K562 (cell line): ENCODE data around the gene FUNDC1. TPM values are rescaled to one million over a fixed set of nuclear protein-coding genes. Genes with fewer than 3 reads are reported as not detected.

Source experiments
- CHCHD3 ChIP-seq: fragments of 250-450 bp; sonication (Bioruptor Pico); IDR thresholded peaks from 2 replicates; pipeline ENCODE4 v2.1.2; 2022; ENCODE audit warnings: mild to moderate bottlenecking
- DNMT1 ChIP-seq: fragments of 450-650 bp; IDR thresholded peaks from 2 replicates; pipeline ENCODE4 v1.6.1; 2016; ENCODE audit warnings: antibody characterized with exemption, mild to moderate bottlenecking
- ETV5 ChIP-seq: sonication (generic); formaldehyde crosslinking; IDR thresholded peaks from 2 replicates; pipeline ENCODE4 v1.4.0; 2020; ENCODE audit warnings: low read depth, mild to moderate bottlenecking, missing genetic modification reagents
- GABPB1 ChIP-seq: sonication (generic); formaldehyde crosslinking; IDR thresholded peaks from 2 replicates; pipeline ENCODE4 v1.8.0; 2022; ENCODE audit warnings: mild to moderate bottlenecking, missing genetic modification reagents
- HNRNPLL ChIP-seq: fragments of 200-400 bp; formaldehyde crosslinking; IDR thresholded peaks from 2 replicates; pipeline ENCODE4 v1.6.1; 2017; ENCODE audit warnings: low read length, low read depth, mild to moderate bottlenecking; ENCODE audit not compliant: poor library complexity, severe bottlenecking
- ILK ChIP-seq: fragments of 450-650 bp; IDR thresholded peaks from 2 replicates; pipeline ENCODE4 v1.6.1; 2016; ENCODE audit warnings: missing genetic modification characterization, low read depth, mild to moderate bottlenecking, missing compliant biosample characterization, moderate library complexity, borderline replicate concordance
- LARP7 ChIP-seq: fragments of 450-650 bp; IDR thresholded peaks from 2 replicates; pipeline ENCODE4 v1.6.1; 2016
- MAFF ChIP-seq: IDR thresholded peaks from 2 replicates; pipeline ENCODE4 v1.6.1; 2012; ENCODE audit warnings: low read length, improper control_type of control experiment
- NR0B1 ChIP-seq: fragments of 450-650 bp; IDR thresholded peaks from one replicate; pipeline ENCODE4 v1.6.1; 2018; ENCODE audit warnings: mild to moderate bottlenecking, moderate library complexity; ENCODE audit not compliant: partially characterized antibody
- PTBP1 ChIP-seq: fragments of 200-400 bp; formaldehyde crosslinking; IDR thresholded peaks from 2 replicates; pipeline ENCODE4 v1.6.1; 2017; ENCODE audit warnings: low read depth, low read length
- RREB1 ChIP-seq: fragments of 250-450 bp; sonication (Bioruptor Pico); IDR thresholded peaks from 2 replicates; pipeline ENCODE4 v1.4.0; 2020
- SIN3A ChIP-seq, 2 experiments: fragments of 150-350 bp in 1 of 2; IDR thresholded peaks; 2 replicates each; pipeline ENCODE4 v1.6.1; 2011 to 2016; ENCODE audit warnings: borderline replicate concordance in 2 of 2, low read depth in 2 of 2, low read length in 2 of 2, mild to moderate bottlenecking in 2 of 2, moderate library complexity in 2 of 2; ENCODE audit not compliant: control insufficient read depth in 1 of 2
- SOX6 ChIP-seq: fragments of 450-650 bp; IDR thresholded peaks from 2 replicates; pipeline ENCODE4 v1.6.1; 2014; ENCODE audit warnings: mild to moderate bottlenecking
- TAF9B ChIP-seq: fragments of 450-650 bp; IDR thresholded peaks from 2 replicates; pipeline ENCODE4 v1.6.1; 2018; ENCODE audit warnings: mild to moderate bottlenecking; ENCODE audit not compliant: partially characterized antibody
- XRCC4 ChIP-seq: IDR thresholded peaks from one replicate; pipeline ENCODE4 v1.6.1; 2011; ENCODE audit not compliant: insufficient read depth, insufficient read length; ENCODE audit errors: extremely low read depth
- ZNF445 ChIP-seq: fragments of 250-450 bp; sonication (Bioruptor Pico); IDR thresholded peaks from 2 replicates; pipeline ENCODE4 v1.4.0; 2020; ENCODE audit warnings: low read depth, mild to moderate bottlenecking, moderate library complexity
- ZNF717 ChIP-seq: fragments of 250-450 bp; sonication (Bioruptor Pico); IDR thresholded peaks from 2 replicates; pipeline ENCODE4 v1.5.0; 2021
- polyA plus RNA-seq, 8 experiments: library from polyadenylated mRNA; depleted of rRNA in 4 of 8; stranded (reverse) in 5 of 8; unstranded in 3 of 8; fragments of >200 nt; fragmentation: Nextera tagmentation in 2 of 8; fragmentation: Illumina TruSeq in 1 of 8; extraction: Ambion mirVana in 2 of 8; extraction: Trizol in 1 of 8; gene quantifications; 2 replicates each; pipeline versions ENCODE4 v1.2.1 to v1.2.3, GENCODE V29; 2011 to 2014; ENCODE audit warnings: inconsistent platforms in 1 of 8, missing spikeins in 1 of 8
- total RNA-seq, 7 experiments: library from RNA; depleted of rRNA in 6 of 7; stranded (reverse); fragments of >200 nt in 6 of 7; fragmentation: Illumina TruSeq in 2 of 7; extraction: Trizol in 2 of 7; gene quantifications; 2 replicates each; pipeline versions ENCODE4 v1.2.1 to v1.2.3, GENCODE V29; 2011 to 2021; ENCODE audit warnings: low replicate concordance in 1 of 7

The FUNDC1 gene
- total and polyA plus RNA-seq, 9 of the 15 experiments (the other 6 are each of a cell fraction or from before 2014, with no cell fraction given): 15.6 to 59.1 (median 29.3) TPM

GRCh38 chrX:44570522-44570921 lies 27.9 kb upstream of the FUNDC1 start (continued):
- TF ChIP-seq GABPB1 (CRISPR knock-in tag) (no peak), LARP7 (no peak), TAF9B (no peak), SOX6 (no peak), MAFF (peak; percentile 75), SIN3A (IDR thresholded peaks at IDR 0.05; ENCODE audit: borderline replicate concordance in 2 of 2, control insufficient read depth in 1 of 2, low read depth in 2 of 2, low read length in 2 of 2) (no peak), ZNF717 (CRISPR knock-in tag) (no peak), ZNF445 (CRISPR knock-in tag) (no peak), NR0B1 (no peak), ILK (no peak), XRCC4 (no peak), PTBP1 (no peak), RREB1 (no peak), ETV5 (CRISPR knock-in tag) (no peak), HNRNPLL (no peak), DNMT1 (no peak), CHCHD3 (CRISPR knock-in tag) (no peak)
